ENCODE results near the gene TGFBR1.

DNA sequence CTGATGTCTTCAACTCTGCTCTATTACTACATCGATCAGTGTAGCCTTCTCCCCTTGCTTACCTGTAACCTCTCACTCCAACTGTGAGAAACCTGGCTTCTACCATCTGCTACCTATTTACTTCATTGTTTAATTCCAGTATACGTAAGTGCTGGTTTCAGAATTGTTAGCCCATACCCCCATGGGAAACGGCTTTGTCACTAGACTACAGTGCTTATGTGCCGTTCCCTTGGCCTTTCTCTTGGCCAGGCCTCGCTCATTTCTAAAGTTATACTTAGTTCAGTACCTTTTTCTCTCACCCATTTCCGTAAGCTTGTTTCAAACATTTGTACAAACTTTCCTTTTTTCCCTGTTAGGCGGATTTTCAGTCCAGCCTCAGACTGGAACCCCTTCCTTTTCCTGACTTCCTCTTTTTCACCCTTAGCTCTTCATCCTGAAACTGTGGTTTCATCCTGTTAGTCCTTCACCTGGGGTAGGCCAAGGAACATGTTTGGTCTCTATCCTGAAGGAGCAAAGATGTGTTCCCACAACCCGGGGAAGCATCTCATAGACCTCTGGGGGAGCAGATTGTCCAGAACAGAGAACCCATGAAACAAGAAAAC lies 95.1 kb downstream of the TGFBR1 start:
- TF ChIP-seq EZH2 (IDR thresholded peaks at IDR 0.05) (no peak), POLR2AphosphoS5 (IDR thresholded peaks at IDR 0.05; ENCODE audit: borderline replicate concordance, low read depth, low read length) (no peak)
